Peyer's patch (tissue), 4 donors: ENCODE results near the gene IWS1. TPM values are rescaled to one million over a fixed set of nuclear protein-coding genes. Genes with fewer than 3 reads are reported as not detected.

Source experiments
- DNase-seq, 3 donors: peaks; one replicate each; pipeline ENCODE4 v3.0.0-alpha.2; 2017 to 2019
- H3K27ac ChIP-seq, 4 donors: fragments of 200-600 bp; sonication (generic); one replicate each; pipeline ENCODE4 v1.5.1; 2016 to 2019
- H3K27me3 ChIP-seq, 2 donors: fragments of 200-600 bp; sonication (generic); one replicate each; pipeline ENCODE4 v1.5.1; 2019
- H3K36me3 ChIP-seq, 3 donors: fragments of 200-600 bp; sonication (generic); one replicate each; pipeline ENCODE4 v1.5.1; 2016 to 2019
- H3K4me1 ChIP-seq, 4 donors: fragments of 200-600 bp; sonication (generic); one replicate each; pipeline ENCODE4 v1.5.1; 2016 to 2019
- H3K4me3 ChIP-seq, 4 donors: fragments of 200-600 bp; sonication (generic); 1 replicate in 3 of 4; 2 replicates in 1 of 4; pipeline ENCODE4 v1.5.1; 2016 to 2019; ENCODE audit warnings: mild to moderate bottlenecking in 1 of 4
- H3K9me3 ChIP-seq, 4 donors: fragments of 200-600 bp; sonication (generic); one replicate each; pipeline ENCODE4 v1.5.1; 2016 to 2019; ENCODE audit warnings: mild to moderate bottlenecking in 1 of 4
- CTCF ChIP-seq, 6 experiments: fragments of 450-650 bp in 4 of 6; fragments of 200-600 bp in 2 of 6; sonication (generic) in 1 of 6; IDR thresholded peaks; one replicate each; pipeline ENCODE4 v1.5.1; 2017 to 2019; ENCODE audit warnings: antibody characterized with exemption in 6 of 6, mild to moderate bottlenecking in 3 of 6, moderate library complexity in 1 of 6
- POLR2A ChIP-seq, 2 donors: fragments of 450-650 bp; IDR thresholded peaks; one replicate each; pipeline ENCODE4 v1.5.1; 2017; ENCODE audit warnings: antibody characterized with exemption in 2 of 2, mild to moderate bottlenecking in 2 of 2, moderate library complexity in 2 of 2
- total RNA-seq, 4 donors: library from RNA; depleted of rRNA; stranded (reverse); fragments of >200 nt; gene quantifications; one replicate each; pipeline ENCODE4 v1.1.0, GENCODE V29; 2016

IWS1 gene
- total RNA-seq, 4 donors from 2014 or later = 39.6 to 189 (median 54.6) TPM

GRCh38 chr2:127514485-127514884 is 11.8 kb downstream of the IWS1 start:
- H3K9me3 ChIP-seq = no peaks in the 10 kb centered on the region
- TF ChIP-seq POLR2A (IDR thresholded peaks at IDR 0.05) = no peak
- TF ChIP-seq CTCF (IDR thresholded peaks at IDR 0.05) = no peak
- H3K36me3 ChIP-seq = peaks cover 0 to 51% (median 0%) of the 10 kb centered on the region in 3 donors
- H3K4me3 ChIP-seq = no peak overlapping the region
- peak overlapping the region in 1 of 4 donors; percentile 73 for H3K27ac ChIP-seq
- peaks cover 0 to 28% (median 0%) of the 10 kb centered on the region in 4 donors for H3K4me1 ChIP-seq
- DNase-seq = no peak
- H3K27me3 ChIP-seq = no peaks in the 10 kb centered on the region

GRCh38 chr2:127514076-127514475 is 12.2 kb downstream of the IWS1 start:
- H3K27me3 ChIP-seq = no peaks in the 10 kb centered on the region
- TF ChIP-seq CTCF (IDR thresholded peaks at IDR 0.05) (no peak), POLR2A (IDR thresholded peaks at IDR 0.05) (no peak)
- H3K4me3 ChIP-seq = no peak overlapping the region
- no peak overlapping the region for H3K27ac ChIP-seq
- no peaks in the 10 kb centered on the region for H3K9me3 ChIP-seq
- H3K36me3 ChIP-seq = peaks cover 0 to 51% (median 0%) of the 10 kb centered on the region in 3 donors
- no peak for DNase-seq
- peaks cover 0 to 30% (median under 1%) of the 10 kb centered on the region in 4 donors for H3K4me1 ChIP-seq

GRCh38 chr2:127512362-127512761 is 13.9 kb downstream of the IWS1 start:
- no peak for DNase-seq
- no peaks in the 10 kb centered on the region for H3K9me3 ChIP-seq
- no peak overlapping the region for H3K27ac ChIP-seq
- no peaks in the 10 kb centered on the region for H3K27me3 ChIP-seq
- TF ChIP-seq CTCF (IDR thresholded peaks at IDR 0.05) = no peak
- no peak for TF ChIP-seq POLR2A (IDR thresholded peaks at IDR 0.05)
- no peak overlapping the region for H3K4me3 ChIP-seq
- H3K4me1 ChIP-seq = peaks cover 0 to 46% (median 3%) of the 10 kb centered on the region in 4 donors
- peaks cover 0 to 37% (median 0%) of the 10 kb centered on the region in 3 donors for H3K36me3 ChIP-seq

- Histone ChIP-seq H3K4me3 (no peak overlapping the region), H3K36me3 (peaks cover 0 to 32% (median 0%) of the 10 kb centered on the region in 3 donors), H3K9me3 (no peaks in the 10 kb centered on the region), H3K4me1 (peaks cover 0 to 46% (median 3%) of the 10 kb centered on the region in 4 donors), H3K27ac (no peak overlapping the region), H3K27me3 (no peaks in the 10 kb centered on the region)
- no peak for TF ChIP-seq POLR2A (IDR thresholded peaks at IDR 0.05)
- TF ChIP-seq CTCF (IDR thresholded peaks at IDR 0.05) = no peak
- DNase-seq = no peak
These were observed 14.4 kb downstream of the IWS1 start for GRCh38 chr2:127511917-127512316.

GRCh38 chr2:127511090-127511695 is 15.1 kb downstream of the IWS1 start:
- Histone ChIP-seq H3K4me1 (peaks cover 0 to 46% (median 3%) of the 10 kb centered on the region in 4 donors), H3K27ac (peak overlapping the region in 2 of 4 donors; percentile 50 to 55)

More at GRCh38 chr2:127511090-127511695, 15.1 kb downstream of the IWS1 start:
- Histone ChIP-seq H3K9me3 (no peaks in the 10 kb centered on the region), H3K27me3 (no peaks in the 10 kb centered on the region), H3K4me3 (no peak overlapping the region), H3K36me3 (peaks cover 0 to 27% (median 0%) of the 10 kb centered on the region in 3 donors)
- DNase-seq = no peak
- no peak for TF ChIP-seq CTCF (IDR thresholded peaks at IDR 0.05)
- no peak for TF ChIP-seq POLR2A (IDR thresholded peaks at IDR 0.05)
